B cell (primary cell): ENCODE results near the gene IGSF9B. TPM values are rescaled to one million over a fixed set of nuclear protein-coding genes. Genes with fewer than 3 reads are reported as not detected.

Experiments
- ATAC-seq: fragments of 200-7000 bp; cut with Tn5 transposase; one replicate; pipeline ENCODE4 v1.10.0; 2021; ENCODE audit warnings: low read depth, mild to moderate bottlenecking, moderate number of reproducible peaks, moderate library complexity
- CTCF ChIA-PET: fragments of 350-600 bp; sonication (Branson Sonifier 250); formaldehyde crosslinking; loops from one replicate; lab custom pipeline; 2021; ENCODE audit warnings: antibody characterized with exemption, inconsistent platforms; lab: Charles Lee
- POLR2A ChIA-PET: fragments of 350-600 bp; sonication (Branson Sonifier 250); formaldehyde crosslinking; loops from one replicate; lab custom pipeline; 2021; ENCODE audit warnings: antibody characterized with exemption; lab: Charles Lee
- DNase-seq: peaks from one replicate; pipeline ENCODE4 v3.0.0; 2013
- H2AFZ ChIP-seq: 2 replicates; pipeline ENCODE4 v1.6.1; 2012; ENCODE audit warnings: mild to moderate bottlenecking, low read depth, low read length; ENCODE audit not compliant: insufficient read depth, poor library complexity, severe bottlenecking
- H3K27ac ChIP-seq, 2 donors: 1 replicate in 1 of 2; 2 replicates in 1 of 2; pipeline ENCODE4 v1.5.1; 2012 to 2013; ENCODE audit warnings: low read length in 2 of 2, mild to moderate bottlenecking in 2 of 2, moderate library complexity in 1 of 2
- H3K27me3 ChIP-seq, 4 experiments: fragments of 200-600 bp in 1 of 4; sonication (generic) in 1 of 4; replicated peaks in 1 of 4; 1 replicate in 2 of 4; 2 replicates in 2 of 4; pipeline versions ENCODE4 v1.6.1 to v1.7.0; 2013 to 2016; ENCODE audit warnings: low read length in 3 of 4, mild to moderate bottlenecking in 2 of 4, mixed read lengths in 1 of 4, moderate library complexity in 1 of 4; ENCODE audit not compliant: insufficient read depth in 4 of 4, control insufficient read depth in 3 of 4; ENCODE audit errors: control extremely low read depth in 1 of 4
- H3K36me3 ChIP-seq, 2 experiments: replicated peaks in 1 of 2; 1 replicate in 1 of 2; 2 replicates in 1 of 2; pipeline versions ENCODE4 v1.6.1 to v1.7.1; 2013; ENCODE audit warnings: low read length in 1 of 2; ENCODE audit not compliant: insufficient read depth in 2 of 2, control insufficient read depth in 1 of 2; ENCODE audit errors: control extremely low read depth in 1 of 2, extremely low read depth in 1 of 2
- H3K4me1 ChIP-seq, 2 donors: fragments of 200-600 bp in 1 of 2; sonication (generic) in 1 of 2; 1 replicate in 1 of 2; 2 replicates in 1 of 2; pipeline versions ENCODE4 v1.5.1 to v1.6.1; 2013 to 2017; ENCODE audit warnings: low read length in 2 of 2; ENCODE audit not compliant: control insufficient read depth in 2 of 2, insufficient read depth in 2 of 2
- H3K4me2 ChIP-seq: replicated peaks from 2 replicates; pipeline ENCODE3; 2012; ENCODE audit warnings: mild to moderate bottlenecking, low read depth, low read length; ENCODE audit not compliant: poor library complexity, severe bottlenecking
- H3K4me3 ChIP-seq, 5 experiments: fragments of 200-600 bp in 1 of 5; sonication (generic) in 1 of 5; 1 replicate in 3 of 5; 2 replicates in 2 of 5; pipeline versions ENCODE4 v1.5.1 to v1.7.0; 2011 to 2016; ENCODE audit warnings: low read length in 4 of 5, mild to moderate bottlenecking in 4 of 5, low read depth in 2 of 5, control low read depth in 1 of 5, moderate library complexity in 1 of 5; ENCODE audit not compliant: insufficient read depth in 1 of 5; ENCODE audit errors: control extremely low read depth in 1 of 5, extremely low read depth in 1 of 5
- H3K79me2 ChIP-seq: fragments of 200-600 bp; sonication (generic); one replicate; pipeline ENCODE4 v1.6.0; 2016; ENCODE audit warnings: low read length; ENCODE audit not compliant: control insufficient read depth, insufficient read depth
- H3K9ac ChIP-seq: fragments of 200-600 bp; sonication (generic); 2 replicates; pipeline ENCODE4 v1.6.1; 2017; ENCODE audit warnings: mild to moderate bottlenecking, low read length, moderate library complexity
- H3K9me3 ChIP-seq, 3 donors: one replicate each; pipeline versions ENCODE4 v1.6.1 to v1.7.1; 2013; ENCODE audit warnings: low read length in 2 of 3; ENCODE audit not compliant: control insufficient read depth in 2 of 3, insufficient read depth in 1 of 3; ENCODE audit errors: control extremely low read depth in 1 of 3
- H4K20me1 ChIP-seq: 2 replicates; pipeline ENCODE4 v1.6.0; 2012; ENCODE audit warnings: mild to moderate bottlenecking, low read length; ENCODE audit not compliant: insufficient read depth, control insufficient read depth, poor library complexity, severe bottlenecking
- H3K27ac Mint-ChIP-seq: one replicate; pipeline ENCODE4 v1.8.0; 2021; ENCODE audit warnings: mixed read lengths
- H3K27me3 Mint-ChIP-seq: one replicate; pipeline ENCODE4 v1.8.0; 2021; ENCODE audit warnings: mixed read lengths
- H3K4me1 Mint-ChIP-seq: one replicate; pipeline ENCODE4 v1.8.0; 2021; ENCODE audit warnings: mixed read lengths
- H3K4me3 Mint-ChIP-seq: one replicate; pipeline ENCODE4 v1.8.0; 2021; ENCODE audit warnings: mixed read lengths
- H3K9me3 Mint-ChIP-seq: one replicate; pipeline ENCODE4 v1.8.0; 2022; ENCODE audit warnings: mixed read lengths; ENCODE audit not compliant: insufficient read depth
- CTCF ChIP-seq: fragments of 200-600 bp; IDR thresholded peaks from one replicate; pipeline ENCODE4 v1.8.0; 2022; ENCODE audit warnings: antibody characterized with exemption, mild to moderate bottlenecking
- EZH2 ChIP-seq: IDR thresholded peaks from 2 replicates; pipeline ENCODE4 v1.6.1; 2012; ENCODE audit warnings: borderline replicate concordance, low read depth, mild to moderate bottlenecking, moderate library complexity, low read length; ENCODE audit not compliant: insufficient read depth, poor library complexity, severe bottlenecking
- WGBS: methylation state at CpG from one replicate; pipeline ENCODE4 v1.1.5; 2013; ENCODE audit warnings: missing lambda C conversion rate; ENCODE audit not compliant: insufficient coverage; 5-methylcytosine and 5-hydroxymethylcytosine counted together
- intact Hi-C: fragments of 100-400 bp; cut with micrococcal nuclease; formaldehyde crosslinking; loops from one replicate; pipeline ENCODE4 v1.10.0; 2022
- polyA plus RNA-seq: library from polyadenylated mRNA; depleted of rRNA; stranded (reverse); fragments of >200 nt; gene quantifications from 2 replicates; pipeline ENCODE4 v1.2.3, GENCODE V29; 2012
- total RNA-seq, 2 donors: library from RNA; stranded (reverse); fragments of 120-200 nt in 1 of 2; gene quantifications; 1 replicate in 1 of 2; 2 replicates in 1 of 2; pipeline versions ENCODE4 v1.2.3 to v1.2.4, GENCODE V29; 2013 to 2022

IGSF9B gene
- total and polyA plus RNA-seq, 2 donors (not counting 1 experiment from before 2014, with no cell fraction given): 0.15 to 0.37 TPM

- no peaks in the 10 kb centered on the region for H3K27me3 ChIP-seq
- H3K27ac Mint-ChIP-seq: no peak overlapping the region
- peaks cover 0 to 4% of the 10 kb centered on the region in 2 donors for H3K4me1 ChIP-seq
- peaks cover 0 to 3% (median 0%) of the 10 kb centered on the region in 3 donors for H3K9me3 ChIP-seq
- ChIA-PET CTCF (no interaction called here), POLR2A (no interaction called here)
- H3K4me3 Mint-ChIP-seq: no peak overlapping the region
- no peaks in the 10 kb centered on the region for H3K79me2 ChIP-seq
- no peak overlapping the region for H3K27ac ChIP-seq
- H3K9me3 Mint-ChIP-seq: no peaks in the 10 kb centered on the region
- H3K4me1 Mint-ChIP-seq: peaks cover 6% of the 10 kb centered on the region
- intact Hi-C loops: no loop called here
- WGBS: 95% methylated on average over 14 of the region's 14 CpGs
- H2AFZ ChIP-seq: no peak overlapping the region
- H3K36me3 ChIP-seq: no peaks in the 10 kb centered on the region
- H3K4me3 ChIP-seq: no peak overlapping the region
- no peak for DNase-seq
- ATAC-seq: no peak
- H4K20me1 ChIP-seq: no peaks in the 10 kb centered on the region
- H3K4me2 ChIP-seq: no peak overlapping the region
- no peaks in the 10 kb centered on the region for H3K27me3 Mint-ChIP-seq
- no peak for TF ChIP-seq EZH2
- no peak for TF ChIP-seq CTCF
- H3K9ac ChIP-seq: no peak overlapping the region
Measured at GRCh38 chr11:133910101-133910500, 46.7 kb downstream of the IGSF9B start.

GRCh38 chr11:133908827-133909226 lies 47.9 kb downstream of the IGSF9B start:
- no peaks in the 10 kb centered on the region for H3K27me3 Mint-ChIP-seq

More at GRCh38 chr11:133908827-133909226, 47.9 kb downstream of the IGSF9B start:
- CTCF ChIA-PET: no interaction called here
- ATAC-seq (no peak), DNase-seq (no peak)
- POLR2A ChIA-PET: no interaction called here
- no peak for TF ChIP-seq CTCF
- TF ChIP-seq EZH2: no peak
- H3K9ac ChIP-seq: no peak overlapping the region
- peaks cover 0 to 4% of the 10 kb centered on the region in 2 donors for H3K4me1 ChIP-seq
- no peak overlapping the region for H2AFZ ChIP-seq
- H3K27ac ChIP-seq: no peak overlapping the region
- Mint-ChIP-seq H3K27ac (no peak overlapping the region), H3K4me3 (no peak overlapping the region), H3K9me3 (no peaks in the 10 kb centered on the region), H3K4me1 (peaks cover 6% of the 10 kb centered on the region)
- no peak overlapping the region for H3K4me3 ChIP-seq
- intact Hi-C loops: no loop called here
- H3K79me2 ChIP-seq: no peaks in the 10 kb centered on the region
- 92% methylated on average over 14 of the region's 16 CpGs for WGBS
- H3K36me3 ChIP-seq: no peaks in the 10 kb centered on the region
- H3K27me3 ChIP-seq: no peaks in the 10 kb centered on the region
- peaks cover 0 to 3% (median 0%) of the 10 kb centered on the region in 3 donors for H3K9me3 ChIP-seq
- H3K4me2 ChIP-seq: no peak overlapping the region
- no peaks in the 10 kb centered on the region for H4K20me1 ChIP-seq
